ENCODE results near the gene GALNT16. TPM values are rescaled to one million over a fixed set of nuclear protein-coding genes. Genes with fewer than 3 reads are reported as not detected.

GALNT16 gene
- total RNA-seq, 1 experiment from 2014 or later = 4.0 TPM

GRCh38 chr14:69360438-69361108 lies 100.6 kb downstream of the GALNT16 start:
- no peaks in the 10 kb centered on the region for H3K36me3 Mint-ChIP-seq (ENCODE audit: insufficient read depth, unreplicated experiment)
- BruUV-seq (replicated peaks) = no TSS peak
- no peaks in the 10 kb centered on the region for H3K4me1 Mint-ChIP-seq (ENCODE audit: low read depth, unreplicated experiment)
- peaks cover 21% of the 10 kb centered on the region for H3K27me3 Mint-ChIP-seq (ENCODE audit: unreplicated experiment)
- no peak for DNase-seq
- H3K4me3 Mint-ChIP-seq (ENCODE audit: low read depth, unreplicated experiment) = no peak overlapping the region
- intact Hi-C loops (cut with micrococcal nuclease; ENCODE audit: unreplicated experiment) = no loop called here
- no peak overlapping the region for H3K27ac Mint-ChIP-seq (ENCODE audit: unreplicated experiment)
- no peak for TF ChIP-seq CTCF (IDR thresholded peaks at IDR 0.05; ENCODE audit: unreplicated experiment)
- no peaks in the 10 kb centered on the region for H3K9me3 Mint-ChIP-seq (ENCODE audit: low read depth, unreplicated experiment)
- CTCF ChIA-PET = interaction anchor here (0.5 kb wide), 1 partner anchor 500 kb away, joined by 3 read pairs; no protein-coding TSS in a partner anchor

GRCh38 chr14:69363055-69363454 lies 103.1 kb downstream of the GALNT16 start:
- H3K4me3 Mint-ChIP-seq (ENCODE audit: low read depth, unreplicated experiment) = no peak overlapping the region
- H3K27ac Mint-ChIP-seq (ENCODE audit: unreplicated experiment) = no peak overlapping the region
- CTCF ChIA-PET = no interaction called here
- peaks cover 16% of the 10 kb centered on the region for H3K27me3 Mint-ChIP-seq (ENCODE audit: unreplicated experiment)
- DNase-seq = no peak
- no peak for TF ChIP-seq CTCF (IDR thresholded peaks at IDR 0.05; ENCODE audit: unreplicated experiment)
- H3K4me1 Mint-ChIP-seq (ENCODE audit: low read depth, unreplicated experiment) = no peaks in the 10 kb centered on the region
- no peaks in the 10 kb centered on the region for H3K36me3 Mint-ChIP-seq (ENCODE audit: insufficient read depth, unreplicated experiment)
- H3K9me3 Mint-ChIP-seq (ENCODE audit: low read depth, unreplicated experiment) = no peaks in the 10 kb centered on the region
- intact Hi-C loops (cut with micrococcal nuclease; ENCODE audit: unreplicated experiment) = no loop called here
- no TSS peak for BruUV-seq (replicated peaks)

- CTCF ChIA-PET = no interaction called here
- DNase-seq = no peak
- Mint-ChIP-seq H3K36me3 (ENCODE audit: insufficient read depth, unreplicated experiment) (no peaks in the 10 kb centered on the region), H3K4me3 (ENCODE audit: low read depth, unreplicated experiment) (no peak overlapping the region), H3K27ac (ENCODE audit: unreplicated experiment) (no peak overlapping the region), H3K9me3 (ENCODE audit: low read depth, unreplicated experiment) (no peaks in the 10 kb centered on the region), H3K27me3 (ENCODE audit: unreplicated experiment) (peaks cover 7% of the 10 kb centered on the region), H3K4me1 (ENCODE audit: low read depth, unreplicated experiment) (no peaks in the 10 kb centered on the region)
- no peak for TF ChIP-seq CTCF (IDR thresholded peaks at IDR 0.05; ENCODE audit: unreplicated experiment)
- intact Hi-C loops (cut with micrococcal nuclease; ENCODE audit: unreplicated experiment) = no loop called here
- BruUV-seq (replicated peaks) = no TSS peak
Observed at GRCh38 chr14:69363964-69364363, 104.0 kb downstream of the GALNT16 start.

GRCh38 chr14:69364378-69364777 lies 104.4 kb downstream of the GALNT16 start:
- Mint-ChIP-seq H3K36me3 (ENCODE audit: insufficient read depth, unreplicated experiment) (no peaks in the 10 kb centered on the region), H3K4me3 (ENCODE audit: low read depth, unreplicated experiment) (no peak overlapping the region), H3K4me1 (ENCODE audit: low read depth, unreplicated experiment) (no peaks in the 10 kb centered on the region), H3K9me3 (ENCODE audit: low read depth, unreplicated experiment) (no peaks in the 10 kb centered on the region), H3K27me3 (ENCODE audit: unreplicated experiment) (peaks cover 3% of the 10 kb centered on the region), H3K27ac (ENCODE audit: unreplicated experiment) (no peak overlapping the region)
- intact Hi-C loops (cut with micrococcal nuclease; ENCODE audit: unreplicated experiment) = no loop called here
- DNase-seq = no peak
- no peak for TF ChIP-seq CTCF (IDR thresholded peaks at IDR 0.05; ENCODE audit: unreplicated experiment)
- CTCF ChIA-PET = no interaction called here
- no TSS peak for BruUV-seq (replicated peaks)

Data from Calu3 (cell line).